Thyroid gland (tissue), 4 donors: ENCODE results near the gene GIPC2. TPM values are rescaled to one million over a fixed set of nuclear protein-coding genes. Genes with fewer than 3 reads are reported as not detected.

Source experiments
- DNase-seq, 2 donors: peaks; one replicate each; pipeline ENCODE4 v3.0.0-alpha.2; 2019
- H3K27ac ChIP-seq, 3 donors: fragments of 200-600 bp; sonication (generic); 1 replicate in 2 of 3; 2 replicates in 1 of 3; pipeline ENCODE4 v1.5.1; 2016 to 2019; ENCODE audit warnings: mild to moderate bottlenecking in 1 of 3, moderate library complexity in 1 of 3
- H3K27me3 ChIP-seq: fragments of 200-600 bp; sonication (generic); one replicate; pipeline ENCODE4 v1.5.1; 2019
- H3K36me3 ChIP-seq, 2 donors: fragments of 200-600 bp; sonication (generic); one replicate each; pipeline ENCODE4 v1.5.1; 2016 to 2019
- H3K4me1 ChIP-seq, 2 donors: fragments of 200-600 bp; sonication (generic); one replicate each; pipeline ENCODE4 v1.5.1; 2017 to 2019
- H3K4me3 ChIP-seq, 3 donors: fragments of 200-600 bp; sonication (generic); replicated peaks in 1 of 3; 1 replicate in 2 of 3; 2 replicates in 1 of 3; pipeline ENCODE4 v1.5.1; 2016; ENCODE audit warnings: mild to moderate bottlenecking in 1 of 3
- H3K9me3 ChIP-seq: fragments of 200-600 bp; sonication (generic); one replicate; pipeline ENCODE4 v1.5.1; 2017
- POLR2A ChIP-seq, 2 donors: fragments of 450-650 bp; IDR thresholded peaks; one replicate each; pipeline ENCODE4 v1.6.1; 2017; ENCODE audit warnings: antibody characterized with exemption in 2 of 2, mild to moderate bottlenecking in 2 of 2, moderate library complexity in 1 of 2
- WGBS, 2 donors: methylation state at CpG; one replicate each; pipeline ENCODE4 v1.1.5; 2017; 5-methylcytosine and 5-hydroxymethylcytosine counted together
- intact Hi-C: fragments of 100-400 bp; cut with DNase I; formaldehyde crosslinking; loops from one replicate; pipeline ENCODE4 v1.15.1; 2023
- total RNA-seq, 4 donors: library from RNA; depleted of rRNA; stranded (reverse); fragments of >200 nt; gene quantifications; one replicate each; pipeline ENCODE4 v1.2.3, GENCODE V29; 2016
- TF ChIP-seq, protein P1 (sequence below), 6 experiments: fragments of 200-600 bp in 3 of 6; fragments of 450-650 bp in 3 of 6; sonication (generic) in 3 of 6; IDR thresholded peaks; one replicate each; pipeline ENCODE4 v1.5.1; 2016 to 2019; ENCODE audit warnings: antibody characterized with exemption in 6 of 6, mild to moderate bottlenecking in 2 of 6, inconsistent platforms in 1 of 6, moderate library complexity in 1 of 6

GIPC2 gene
- total RNA-seq, 4 donors from 2014 or later: 1.5 to 5.0 (median 2.6) TPM

DNA sequence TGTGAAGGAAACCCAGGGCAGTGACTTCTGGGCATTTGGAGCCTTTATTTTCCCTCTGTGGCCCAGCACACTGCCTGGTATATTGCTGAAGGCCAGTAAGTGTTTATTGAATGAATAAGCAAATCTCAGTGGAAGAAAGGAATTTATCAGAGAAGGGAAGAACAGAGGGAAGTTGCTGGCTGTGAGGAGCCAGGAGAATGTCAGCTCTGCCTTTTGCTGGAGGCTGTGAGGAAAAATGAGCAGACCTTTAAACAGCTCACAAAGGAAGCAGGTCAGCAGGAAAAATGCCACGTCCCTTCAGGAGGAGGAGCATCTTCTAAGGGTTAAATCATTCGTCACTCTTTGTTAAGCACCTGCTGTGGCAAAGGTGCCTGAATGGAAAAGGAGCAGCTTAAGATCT is 75.9 kb downstream of the GIPC2 start:
- TF ChIP-seq, protein P1, sequence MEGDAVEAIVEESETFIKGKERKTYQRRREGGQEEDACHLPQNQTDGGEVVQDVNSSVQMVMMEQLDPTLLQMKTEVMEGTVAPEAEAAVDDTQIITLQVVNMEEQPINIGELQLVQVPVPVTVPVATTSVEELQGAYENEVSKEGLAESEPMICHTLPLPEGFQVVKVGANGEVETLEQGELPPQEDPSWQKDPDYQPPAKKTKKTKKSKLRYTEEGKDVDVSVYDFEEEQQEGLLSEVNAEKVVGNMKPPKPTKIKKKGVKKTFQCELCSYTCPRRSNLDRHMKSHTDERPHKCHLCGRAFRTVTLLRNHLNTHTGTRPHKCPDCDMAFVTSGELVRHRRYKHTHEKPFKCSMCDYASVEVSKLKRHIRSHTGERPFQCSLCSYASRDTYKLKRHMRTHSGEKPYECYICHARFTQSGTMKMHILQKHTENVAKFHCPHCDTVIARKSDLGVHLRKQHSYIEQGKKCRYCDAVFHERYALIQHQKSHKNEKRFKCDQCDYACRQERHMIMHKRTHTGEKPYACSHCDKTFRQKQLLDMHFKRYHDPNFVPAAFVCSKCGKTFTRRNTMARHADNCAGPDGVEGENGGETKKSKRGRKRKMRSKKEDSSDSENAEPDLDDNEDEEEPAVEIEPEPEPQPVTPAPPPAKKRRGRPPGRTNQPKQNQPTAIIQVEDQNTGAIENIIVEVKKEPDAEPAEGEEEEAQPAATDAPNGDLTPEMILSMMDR (IDR thresholded peaks at IDR 0.05): no peak
- TF ChIP-seq POLR2A (IDR thresholded peaks at IDR 0.05): no peak
- H3K4me3 ChIP-seq: no peak overlapping the region
- no peaks in the 10 kb centered on the region for H3K9me3 ChIP-seq
- no peaks in the 10 kb centered on the region for H3K4me1 ChIP-seq
- no peaks in the 10 kb centered on the region for H3K27me3 ChIP-seq
- DNase-seq: no peak
- WGBS, 2 donors: 62 to 69% methylated on average over 2 of the region's 2 CpGs
- intact Hi-C loops: loop anchor here (10.0 kb wide), 1 partner anchor 553 kb away; no protein-coding TSS in a partner anchor
- no peaks in the 10 kb centered on the region for H3K36me3 ChIP-seq
- H3K27ac ChIP-seq: no peak overlapping the region

DNA sequence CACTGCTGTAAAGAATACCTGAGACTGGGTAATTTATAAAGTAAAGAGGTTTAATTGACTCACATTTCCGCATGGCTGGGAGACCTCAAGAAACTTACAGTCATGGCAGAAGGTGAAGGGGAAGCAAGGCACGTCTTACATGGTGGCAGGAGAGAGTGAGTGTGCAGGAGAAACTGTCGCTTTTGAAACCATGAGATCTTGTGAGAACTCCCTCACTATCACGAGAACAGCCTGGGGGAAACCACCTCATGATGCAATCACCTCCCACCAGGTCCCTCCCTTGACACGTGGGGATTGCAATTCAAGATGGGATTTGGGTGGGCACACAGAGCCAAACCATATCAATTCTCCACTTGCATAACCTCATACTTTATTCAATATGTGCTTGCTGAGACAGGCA is 76.6 kb downstream of the GIPC2 start:
- TF ChIP-seq POLR2A (IDR thresholded peaks at IDR 0.05): no peak
- TF ChIP-seq, protein P1 (IDR thresholded peaks at IDR 0.05): no peak
- DNase-seq: no peak
- Histone ChIP-seq H3K9me3 (no peaks in the 10 kb centered on the region), H3K27ac (no peak overlapping the region), H3K4me1 (no peaks in the 10 kb centered on the region), H3K27me3 (no peaks in the 10 kb centered on the region), H3K4me3 (no peak overlapping the region), H3K36me3 (no peaks in the 10 kb centered on the region)
- intact Hi-C loops: loop anchor here (10.0 kb wide), 1 partner anchor 552 kb away; no protein-coding TSS in a partner anchor
- WGBS, 2 donors: 72 to 76% methylated on average over 5 of the region's 5 CpGs

DNA sequence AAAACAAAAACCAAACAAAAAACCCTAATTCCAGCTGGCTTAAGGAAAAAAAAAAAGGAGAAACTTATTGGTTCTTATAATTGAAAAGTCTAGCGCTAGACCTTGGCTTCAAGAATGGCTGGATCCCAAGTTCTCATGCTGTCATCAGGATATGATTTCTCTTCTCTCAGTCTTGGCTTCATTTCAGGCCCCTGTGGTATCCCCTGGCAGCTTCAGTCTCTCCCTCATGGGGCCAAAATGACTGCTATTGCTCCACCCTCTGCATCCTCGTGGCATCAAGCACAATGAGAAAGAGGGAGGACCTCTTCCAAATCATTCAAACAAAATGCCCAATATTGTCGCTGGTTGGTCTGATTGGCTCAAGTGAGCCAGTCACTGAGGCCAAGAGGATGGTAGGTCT is 80.7 kb downstream of the GIPC2 start:
- no peak overlapping the region for H3K4me3 ChIP-seq
- intact Hi-C loops: loop anchor here (10.0 kb wide), 1 partner anchor 548 kb away; no protein-coding TSS in a partner anchor
- TF ChIP-seq POLR2A (IDR thresholded peaks at IDR 0.05): no peak
- TF ChIP-seq, protein P1 (IDR thresholded peaks at IDR 0.05): no peak
- no peak overlapping the region for H3K27ac ChIP-seq
- H3K9me3 ChIP-seq: no peaks in the 10 kb centered on the region
- H3K27me3 ChIP-seq: no peaks in the 10 kb centered on the region
- no peaks in the 10 kb centered on the region for H3K4me1 ChIP-seq
- no peak for DNase-seq
- 81 to 90% methylated on average over 3 of the region's 3 CpGs for WGBS, 2 donors
- H3K36me3 ChIP-seq: no peaks in the 10 kb centered on the region

DNA sequence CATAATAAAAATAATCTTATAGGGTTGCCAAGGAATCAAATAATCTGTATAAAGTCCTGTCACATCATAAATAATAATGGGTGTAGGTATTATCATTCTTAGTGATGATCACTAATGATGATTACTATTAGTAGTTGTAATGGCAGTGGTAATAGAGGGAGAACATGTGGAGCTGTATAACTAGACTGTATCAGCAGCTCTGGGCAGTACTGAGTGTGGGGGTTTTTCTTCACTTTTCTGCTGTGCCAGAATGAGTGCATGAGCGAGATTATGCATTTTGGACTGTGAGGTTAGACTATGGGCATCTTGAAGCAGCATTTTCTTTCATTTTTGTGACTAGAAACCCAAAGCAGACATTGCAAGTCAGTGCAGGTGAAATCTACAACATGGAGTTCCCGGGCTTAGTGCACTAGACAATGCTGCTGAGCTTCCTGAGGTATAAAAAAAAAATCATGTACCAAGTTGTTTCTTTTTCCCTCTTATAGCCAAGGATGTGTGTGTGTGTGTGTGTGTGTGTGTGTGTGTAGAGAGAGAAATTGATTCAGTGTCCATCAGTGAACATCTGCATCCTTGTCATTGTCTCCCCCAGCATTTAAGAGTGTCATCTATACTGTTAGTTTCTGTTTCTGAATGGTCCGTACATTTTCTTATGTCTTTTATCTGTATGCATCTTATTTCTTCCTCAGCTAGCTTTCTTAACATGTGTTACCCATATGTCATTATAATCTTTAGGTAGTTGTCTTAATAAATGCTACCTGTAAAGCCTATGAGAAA is 86.6 kb downstream of the GIPC2 start:
- 80 to 89% methylated on average over 3 of the region's 3 CpGs for WGBS, 2 donors

More for the DNA sequence above, 86.6 kb downstream of the GIPC2 start:
- intact Hi-C loops: loop anchor here (5.0 kb wide), 1 partner anchor 470 kb away; no protein-coding TSS in a partner anchor
- no peak for TF ChIP-seq POLR2A (IDR thresholded peaks at IDR 0.05)
- TF ChIP-seq, protein P1 (IDR thresholded peaks at IDR 0.05): no peak
- DNase-seq: no peak
- Histone ChIP-seq H3K4me3 (no peak overlapping the region), H3K27me3 (no peaks in the 10 kb centered on the region), H3K4me1 (no peaks in the 10 kb centered on the region), H3K36me3 (no peaks in the 10 kb centered on the region), H3K27ac (no peak overlapping the region), H3K9me3 (no peaks in the 10 kb centered on the region)
